PC-3 (cell line): ENCODE measurements around the gene S1PR1.

Experiments used
- EZH2 ChIP-seq: fragments of 300-600 bp; sonication (generic); IDR thresholded peaks from one replicate; pipeline ENCODE4 v1.6.1; 2017; ENCODE audit warnings: antibody characterized with exemption, mild to moderate bottlenecking, low read length; ENCODE audit not compliant: unreplicated experiment
- EZH2phosphoT487 ChIP-seq: fragments of 300-600 bp; sonication (generic); IDR thresholded peaks from 2 replicates; pipeline ENCODE4 v1.6.1; 2018; ENCODE audit warnings: mild to moderate bottlenecking, antibody characterized with exemption, low read length, borderline replicate concordance
- TF ChIP-seq, protein P1 (sequence below): fragments of 300-600 bp; sonication (generic); conservative IDR thresholded peaks from 2 replicates; pipeline ENCODE4 v1.5.1; 2017; ENCODE audit warnings: antibody characterized with exemption, low read depth, mild to moderate bottlenecking, low read length

DNA sequence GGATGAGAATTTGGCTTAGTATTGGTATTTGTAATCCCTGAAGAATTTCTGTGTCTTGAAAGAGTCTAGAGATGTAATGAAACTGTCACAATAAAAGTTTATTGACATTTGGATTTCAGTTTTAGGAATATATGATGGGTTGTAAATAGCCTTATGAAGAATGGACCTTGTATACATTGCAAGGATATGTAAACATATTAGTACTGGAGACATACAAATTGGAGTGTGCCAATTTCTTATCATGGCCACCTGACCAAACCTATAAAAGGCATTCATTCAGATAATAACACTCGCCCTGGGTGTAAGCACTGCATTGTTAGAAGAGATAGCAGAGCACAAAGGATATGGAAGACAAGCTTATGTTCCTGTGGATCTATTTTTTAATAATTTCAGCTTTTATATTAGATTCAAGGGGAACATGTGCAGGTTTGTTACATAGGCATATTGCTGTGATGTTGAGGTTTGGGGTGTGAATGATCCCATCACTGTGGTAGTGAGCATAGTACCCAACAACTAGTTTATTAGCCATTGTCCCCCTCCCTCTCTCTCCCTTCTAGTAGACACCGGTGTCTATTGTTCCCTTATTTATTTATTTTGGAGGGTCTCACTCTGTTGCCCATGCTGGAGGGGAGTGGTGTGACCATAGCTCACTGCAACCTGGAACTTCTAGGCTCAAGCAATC is 8.6 kb downstream of the S1PR1 start:
- TF ChIP-seq EZH2: no peak
- TF ChIP-seq, protein P1, sequence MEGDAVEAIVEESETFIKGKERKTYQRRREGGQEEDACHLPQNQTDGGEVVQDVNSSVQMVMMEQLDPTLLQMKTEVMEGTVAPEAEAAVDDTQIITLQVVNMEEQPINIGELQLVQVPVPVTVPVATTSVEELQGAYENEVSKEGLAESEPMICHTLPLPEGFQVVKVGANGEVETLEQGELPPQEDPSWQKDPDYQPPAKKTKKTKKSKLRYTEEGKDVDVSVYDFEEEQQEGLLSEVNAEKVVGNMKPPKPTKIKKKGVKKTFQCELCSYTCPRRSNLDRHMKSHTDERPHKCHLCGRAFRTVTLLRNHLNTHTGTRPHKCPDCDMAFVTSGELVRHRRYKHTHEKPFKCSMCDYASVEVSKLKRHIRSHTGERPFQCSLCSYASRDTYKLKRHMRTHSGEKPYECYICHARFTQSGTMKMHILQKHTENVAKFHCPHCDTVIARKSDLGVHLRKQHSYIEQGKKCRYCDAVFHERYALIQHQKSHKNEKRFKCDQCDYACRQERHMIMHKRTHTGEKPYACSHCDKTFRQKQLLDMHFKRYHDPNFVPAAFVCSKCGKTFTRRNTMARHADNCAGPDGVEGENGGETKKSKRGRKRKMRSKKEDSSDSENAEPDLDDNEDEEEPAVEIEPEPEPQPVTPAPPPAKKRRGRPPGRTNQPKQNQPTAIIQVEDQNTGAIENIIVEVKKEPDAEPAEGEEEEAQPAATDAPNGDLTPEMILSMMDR: no peak
- no peak for TF ChIP-seq EZH2phosphoT487
